Coronary artery (tissue), 2 donors: ENCODE results near the gene HIBADH.

ENCODE experiments used
- DNase-seq: peaks from one replicate; pipeline ENCODE4 v3.0.0-alpha.2; 2017; ENCODE audit warnings: low spot score
- H3K27ac ChIP-seq, 2 donors: fragments of 200-600 bp; sonication (generic); one replicate each; pipeline ENCODE4 v1.5.1; 2016 to 2019
- H3K4me3 ChIP-seq: fragments of 200-600 bp; sonication (generic); 2 replicates; pipeline ENCODE4 v1.5.1; 2016; ENCODE audit warnings: mild to moderate bottlenecking, moderate library complexity
- CTCF ChIP-seq: fragments of 200-600 bp; sonication (generic); IDR thresholded peaks from one replicate; pipeline ENCODE4 v1.5.1; 2019; ENCODE audit warnings: antibody characterized with exemption

The HIBADH gene

DNA sequence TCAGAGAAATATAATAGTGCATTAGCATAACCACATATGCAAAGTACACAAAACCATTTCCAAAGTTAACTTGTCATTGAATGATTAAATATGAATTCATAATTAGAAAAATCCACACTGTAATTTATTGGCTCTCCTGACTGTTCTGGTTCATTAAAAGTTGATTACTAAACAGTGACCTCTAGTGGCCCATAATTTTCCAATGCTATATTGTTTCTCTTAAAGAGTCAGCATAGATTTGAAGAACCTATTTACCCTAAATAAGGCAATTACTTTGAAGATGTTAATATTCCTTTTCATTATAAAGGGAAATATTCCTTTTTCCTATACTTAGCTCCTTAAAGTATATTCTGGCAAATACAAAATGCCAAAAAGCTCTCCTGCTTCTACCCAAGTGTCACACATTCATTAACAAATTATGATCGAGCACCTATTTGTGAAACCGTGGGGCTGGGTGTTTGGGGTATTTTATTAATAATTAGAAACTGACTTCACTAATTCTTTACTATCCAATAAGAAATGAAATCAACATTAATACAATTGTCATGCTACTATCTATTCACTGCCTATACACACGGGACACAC lies 86.2 kb downstream of the HIBADH start:
- no peak for DNase-seq
- H3K27ac ChIP-seq = no peak overlapping the region
- peak; percentile 38 for TF ChIP-seq CTCF
- no peak overlapping the region for H3K4me3 ChIP-seq

GRCh38 chr7:27575613-27576012 lies 87.1 kb downstream of the HIBADH start:
- Histone ChIP-seq H3K4me3 (no peak overlapping the region), H3K27ac (no peak overlapping the region)
- DNase-seq = no peak
- no peak for TF ChIP-seq CTCF

GRCh38 chr7:27569106-27569505 lies 93.6 kb downstream of the HIBADH start:
- DNase-seq = no peak
- TF ChIP-seq CTCF = no peak
- H3K27ac ChIP-seq = no peak overlapping the region
- H3K4me3 ChIP-seq = no peak overlapping the region

GRCh38 chr7:27567266-27567665 lies 95.4 kb downstream of the HIBADH start:
- no peak overlapping the region for H3K27ac ChIP-seq
- DNase-seq = no peak
- no peak overlapping the region for H3K4me3 ChIP-seq
- TF ChIP-seq CTCF = no peak

DNA sequence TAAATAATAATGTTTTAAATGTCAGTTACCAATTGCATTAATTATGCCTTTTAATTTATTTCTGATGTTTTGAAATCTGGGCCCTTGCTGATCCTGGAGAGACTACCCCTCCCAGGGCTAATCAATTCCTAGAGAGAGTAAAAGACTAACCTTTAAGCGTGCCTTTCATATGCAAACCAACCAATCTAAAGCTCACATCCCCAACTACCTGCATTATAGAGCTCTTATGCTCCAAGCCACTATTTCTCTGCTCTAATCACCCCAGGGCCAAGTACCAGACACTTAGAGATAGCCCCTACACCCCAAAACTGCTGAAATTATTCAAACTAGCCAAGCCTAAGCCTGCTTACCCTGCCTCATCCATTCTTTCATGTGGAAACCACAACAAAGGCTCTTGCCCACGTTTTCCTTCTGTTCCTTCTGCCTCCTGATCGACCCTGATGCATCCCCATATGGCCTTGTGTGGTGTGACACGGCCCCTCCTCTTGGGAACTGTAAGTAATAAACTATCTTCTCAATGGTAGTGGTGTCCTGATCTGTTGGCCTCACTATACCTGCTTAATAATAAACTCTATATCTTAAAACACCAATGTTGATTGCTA lies 97.7 kb downstream of the HIBADH start:
- H3K4me3 ChIP-seq = no peak overlapping the region
- DNase-seq = no peak
- no peak for TF ChIP-seq CTCF
- H3K27ac ChIP-seq = no peak overlapping the region

GRCh38 chr7:27560706-27561235 lies 101.9 kb downstream of the HIBADH start:
- Histone ChIP-seq H3K4me3 (no peak overlapping the region), H3K27ac (no peak overlapping the region)
- no peak for TF ChIP-seq CTCF
- DNase-seq = no peak

DNA sequence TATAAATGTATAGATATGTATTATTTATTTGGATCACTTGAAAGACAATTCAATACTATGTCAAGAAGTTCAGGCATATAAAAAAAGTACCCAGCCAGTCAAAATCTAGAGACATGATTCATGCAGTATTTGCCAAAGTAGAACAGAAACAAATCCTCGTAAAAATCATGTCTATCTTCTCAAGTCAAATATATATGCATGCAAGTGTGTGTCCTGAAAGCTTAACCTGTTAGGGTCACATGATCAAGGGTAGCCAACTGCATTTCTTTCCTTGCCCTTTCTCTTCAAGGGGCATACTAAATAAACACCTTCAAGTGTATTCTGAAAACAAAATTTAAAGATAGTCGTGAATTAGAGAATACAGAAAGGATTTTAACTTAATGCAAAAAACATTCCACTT lies 107.0 kb downstream of the HIBADH start:
- no peak for TF ChIP-seq CTCF
- no peak overlapping the region for H3K4me3 ChIP-seq

More for the DNA sequence above, 107.0 kb downstream of the HIBADH start:
- DNase-seq = no peak
- H3K27ac ChIP-seq = no peak overlapping the region
